Fibroblast of mammary gland (primary cell): ENCODE data around the gene PEX6.

Experiments
- DNase-seq: peaks from one replicate; pipeline ENCODE4 v3.0.0-alpha.2; 2010; ENCODE audit warnings: low read depth
- H3K4me3 ChIP-seq: 2 replicates; pipeline ENCODE4 v1.5.1; 2011; ENCODE audit warnings: low read depth, mild to moderate bottlenecking, low read length, moderate library complexity; ENCODE audit not compliant: control insufficient read depth
- CTCF ChIP-seq: conservative IDR thresholded peaks from 2 replicates; pipeline ENCODE4 v1.5.1; 2011; ENCODE audit warnings: low read depth, low read length, inconsistent platforms; ENCODE audit not compliant: control insufficient read depth, insufficient read depth

The PEX6 gene

DNA sequence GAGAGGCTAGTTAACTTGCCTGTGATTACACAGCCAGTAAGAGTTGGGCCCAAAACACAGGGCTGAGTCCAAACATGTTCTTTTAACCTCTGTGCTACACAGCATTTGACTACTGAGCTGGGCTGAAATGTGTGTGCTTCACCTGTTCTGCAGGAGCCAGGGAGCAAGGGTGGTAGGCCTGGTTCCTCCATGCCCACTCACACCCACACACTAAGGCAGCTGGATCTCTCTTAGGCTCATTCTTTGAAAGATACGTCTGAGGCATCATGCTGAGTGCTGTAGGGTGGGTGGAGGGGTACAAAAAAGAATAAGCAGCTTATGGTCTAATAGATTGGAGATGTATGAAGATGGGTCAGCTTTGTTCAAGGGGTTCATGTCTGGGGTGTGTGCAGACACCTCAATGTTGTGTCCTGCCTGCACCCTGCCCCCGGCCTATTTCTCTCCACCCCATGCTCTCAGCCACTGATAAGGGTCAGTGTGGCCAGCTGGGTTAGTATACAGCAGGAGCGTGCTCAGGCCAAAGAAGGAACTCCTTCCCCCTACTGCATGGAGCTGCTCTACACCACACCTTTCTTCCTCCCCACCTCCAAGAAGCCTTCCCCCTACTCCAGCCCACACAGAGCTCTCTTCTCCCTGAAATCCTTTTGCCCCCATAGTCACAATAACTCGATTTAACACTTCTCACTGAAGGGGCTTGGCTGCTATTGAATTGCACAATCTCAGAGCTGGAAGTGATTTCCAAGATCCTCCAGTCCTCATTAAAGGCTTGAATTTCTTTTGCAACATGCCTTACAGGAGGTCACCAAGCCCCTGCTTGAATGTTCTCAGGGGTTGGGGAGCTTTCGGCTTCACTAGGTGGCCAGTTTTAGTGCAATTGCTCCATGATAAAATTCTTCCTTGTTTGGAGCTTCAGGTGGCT, 8.8 kb upstream of the PEX6 start:
- no peak for DNase-seq
- no peak overlapping the region for H3K4me3 ChIP-seq
- TF ChIP-seq CTCF, result no peak

- TF ChIP-seq CTCF, result no peak
- no peak for DNase-seq
- peak overlapping the region; percentile 70 for H3K4me3 ChIP-seq
Observed at GRCh38 chr6:42984924-42985475, 6.0 kb upstream of the PEX6 start.

- peak; percentile 99 for DNase-seq
- no peak for TF ChIP-seq CTCF
- H3K4me3 ChIP-seq, result peak within 1 kb of the TSS; percentile 70
Observed at GRCh38 chr6:42984001-42984923, 5.3 kb upstream of the PEX6 start, which contains the start of gene PPP2R5D. Gene PPP2R5D, plus strand, starts transcription at chr6:42984570. Its CDS starts 108 bp downstream, at chr6:42984678.

DNA sequence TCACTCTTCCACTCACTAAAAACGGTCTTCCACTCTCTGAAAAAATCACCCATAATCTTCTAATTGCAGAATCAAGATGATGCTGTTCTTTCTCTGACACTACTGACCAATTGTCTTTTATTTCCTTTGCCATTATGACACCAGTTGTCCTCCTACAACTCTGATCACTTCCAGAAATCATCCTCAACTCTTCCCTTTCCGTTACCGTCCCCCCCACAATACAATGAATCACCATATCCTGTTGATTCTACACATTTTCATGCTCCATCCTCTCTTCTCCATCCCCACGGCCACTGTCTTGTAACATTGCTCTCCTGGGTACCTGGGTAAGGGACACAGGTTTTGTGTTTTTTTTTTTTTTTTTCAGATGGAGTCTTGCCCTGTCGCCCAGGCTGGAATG, 2.9 kb upstream of the PEX6 start:
- no peak overlapping the region for H3K4me3 ChIP-seq
- TF ChIP-seq CTCF, result no peak
- DNase-seq, result peak; percentile 32

GRCh38 chr6:42979523-42980177, 669 bp upstream of the PEX6 start:
- TF ChIP-seq CTCF, result no peak
- peak overlapping the region; percentile 61 for H3K4me3 ChIP-seq
- DNase-seq, result peak; percentile 62

GRCh38 chr6:42978487-42978838, 518 bp downstream of the PEX6 start:
- peak; percentile 34 for DNase-seq
- peak overlapping the region; percentile 61 for H3K4me3 ChIP-seq
- TF ChIP-seq CTCF, result no peak
